Measurements from ENCODE around the gene IQCK.
A peak's percentile ranks its signal among the peaks of the same experiment; 100 is the strongest.

IQCK gene

GRCh38 chr16:19883966-19884485 is 166.0 kb downstream of the IQCK start:
- no peaks in the 10 kb centered on the region for H3K36me3 Mint-ChIP-seq (ENCODE audit: low read depth)
- H3K4me3 Mint-ChIP-seq, result peak overlapping the region; percentile 52
- no peak overlapping the region for H3K27ac Mint-ChIP-seq
- no peaks in the 10 kb centered on the region for H3K9me3 Mint-ChIP-seq
- peaks cover 26% of the 10 kb centered on the region for H3K4me1 Mint-ChIP-seq (ENCODE audit: low read depth)
- peaks cover 27% of the 10 kb centered on the region for H3K27me3 Mint-ChIP-seq

DNA sequence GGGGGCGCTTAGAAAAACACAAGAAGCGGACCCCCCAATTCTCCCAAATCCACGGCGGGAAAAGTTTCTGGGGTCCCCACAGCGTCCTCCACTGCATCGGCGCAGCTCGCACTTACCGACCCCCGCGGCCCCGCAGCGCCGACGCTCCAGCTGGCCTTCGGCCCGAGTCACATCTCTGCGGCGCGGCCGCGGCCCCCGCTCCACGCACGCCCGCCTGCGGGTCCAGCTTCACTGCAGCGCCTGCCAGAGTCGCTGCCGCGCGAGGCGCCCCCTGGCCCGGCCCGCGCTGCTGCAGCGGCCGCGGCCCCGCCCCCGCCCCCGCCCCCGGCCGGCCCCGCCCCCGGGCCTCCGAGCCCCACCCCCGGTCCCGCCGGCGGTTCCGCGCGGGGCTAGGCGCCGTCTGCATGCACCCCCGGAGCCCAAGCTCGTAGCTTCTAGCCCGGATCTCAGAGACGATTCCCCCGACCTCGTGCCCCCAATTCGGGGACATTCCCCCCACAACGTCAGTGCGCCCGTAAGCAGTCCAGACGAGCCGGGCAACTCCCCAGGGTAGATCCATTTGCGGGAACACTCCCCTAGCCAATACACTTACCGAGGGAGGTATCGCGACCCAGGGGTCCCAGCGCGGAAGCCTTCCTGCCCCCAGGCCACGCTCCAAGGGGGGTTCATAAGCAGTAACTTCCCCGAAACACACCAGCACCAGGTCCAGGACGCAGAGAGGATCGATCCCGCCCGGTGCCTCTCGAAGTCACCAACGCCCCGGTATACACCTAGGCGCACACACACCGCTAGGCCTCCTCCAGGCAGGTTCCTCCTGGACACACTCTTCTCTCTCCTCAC is 166.8 kb downstream of the IQCK start, which contains the start of gene GPRC5B:
GPRC5B (minus strand) TSS at position 238 of the 840 bp plus-strand sequence. CDS start 12,003 bp downstream, outside the sequence.
- no peaks in the 10 kb centered on the region for H3K36me3 Mint-ChIP-seq (ENCODE audit: low read depth)
- no peak within 1 kb of the TSS for H3K27ac Mint-ChIP-seq
- peaks cover 27% of the 10 kb centered on the region for H3K4me1 Mint-ChIP-seq (ENCODE audit: low read depth)
- H3K4me3 Mint-ChIP-seq, result peak within 1 kb of the TSS; percentile 77
- peaks cover 27% of the 10 kb centered on the region for H3K27me3 Mint-ChIP-seq
- no peaks in the 10 kb centered on the region for H3K9me3 Mint-ChIP-seq

GRCh38 chr16:19885451-19886072 is 167.5 kb downstream of the IQCK start:
- no peaks in the 10 kb centered on the region for H3K36me3 Mint-ChIP-seq (ENCODE audit: low read depth)
- H3K27me3 Mint-ChIP-seq, result peaks cover 27% of the 10 kb centered on the region
- H3K9me3 Mint-ChIP-seq, result no peaks in the 10 kb centered on the region
- H3K27ac Mint-ChIP-seq, result no peak overlapping the region
- peaks cover 27% of the 10 kb centered on the region for H3K4me1 Mint-ChIP-seq (ENCODE audit: low read depth)
- peak overlapping the region; percentile 77 for H3K4me3 Mint-ChIP-seq

- peaks cover 27% of the 10 kb centered on the region for H3K4me1 Mint-ChIP-seq (ENCODE audit: low read depth)
- H3K27me3 Mint-ChIP-seq, result peaks cover 27% of the 10 kb centered on the region
- H3K4me3 Mint-ChIP-seq, result peak overlapping the region; percentile 77
- no peak overlapping the region for H3K27ac Mint-ChIP-seq
- H3K9me3 Mint-ChIP-seq, result no peaks in the 10 kb centered on the region
- H3K36me3 Mint-ChIP-seq (ENCODE audit: low read depth), result no peaks in the 10 kb centered on the region
Measured at GRCh38 chr16:19886073-19886941, 168.2 kb downstream of the IQCK start.

- H3K4me3 Mint-ChIP-seq, result no peak overlapping the region
- no peak overlapping the region for H3K27ac Mint-ChIP-seq
- peaks cover 24% of the 10 kb centered on the region for H3K4me1 Mint-ChIP-seq (ENCODE audit: low read depth)
- no peaks in the 10 kb centered on the region for H3K9me3 Mint-ChIP-seq
- H3K27me3 Mint-ChIP-seq, result peaks cover 13% of the 10 kb centered on the region
- no peaks in the 10 kb centered on the region for H3K36me3 Mint-ChIP-seq (ENCODE audit: low read depth)
Measured at GRCh38 chr16:19888834-19889233, 170.8 kb downstream of the IQCK start.

- Mint-ChIP-seq H3K4me1 (ENCODE audit: low read depth) (peaks cover 14% of the 10 kb centered on the region), H3K27me3 (peaks cover 4% of the 10 kb centered on the region), H3K27ac (no peak overlapping the region), H3K36me3 (ENCODE audit: low read depth) (no peaks in the 10 kb centered on the region), H3K9me3 (no peaks in the 10 kb centered on the region), H3K4me3 (no peak overlapping the region)
Measured at GRCh38 chr16:19890901-19891300, 172.8 kb downstream of the IQCK start.

DNA sequence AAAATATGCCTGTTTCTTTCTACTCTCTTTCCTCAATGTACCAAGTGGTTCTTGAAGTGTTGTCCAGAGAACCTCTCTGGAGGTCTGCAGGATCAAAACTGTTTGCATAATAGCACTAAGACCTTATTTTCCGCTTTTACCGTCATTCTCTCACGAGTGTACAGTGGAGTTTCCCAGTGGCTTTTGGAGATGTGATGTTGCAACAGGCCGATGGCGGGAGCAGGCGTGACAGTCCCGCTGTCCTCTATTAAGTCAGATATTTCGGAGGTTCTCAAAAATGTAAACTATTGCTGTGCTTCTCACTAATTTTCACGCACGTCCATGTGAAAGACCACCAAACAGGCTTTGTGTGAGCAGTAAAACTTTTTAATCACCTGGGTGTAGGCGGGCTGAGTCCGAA is 174.8 kb downstream of the IQCK start:
- H3K27ac Mint-ChIP-seq, result no peak overlapping the region
- peaks cover 4% of the 10 kb centered on the region for H3K27me3 Mint-ChIP-seq
- peaks cover 7% of the 10 kb centered on the region for H3K4me1 Mint-ChIP-seq (ENCODE audit: low read depth)
- H3K9me3 Mint-ChIP-seq, result no peaks in the 10 kb centered on the region
- no peaks in the 10 kb centered on the region for H3K36me3 Mint-ChIP-seq (ENCODE audit: low read depth)
- H3K4me3 Mint-ChIP-seq, result no peak overlapping the region

DNA sequence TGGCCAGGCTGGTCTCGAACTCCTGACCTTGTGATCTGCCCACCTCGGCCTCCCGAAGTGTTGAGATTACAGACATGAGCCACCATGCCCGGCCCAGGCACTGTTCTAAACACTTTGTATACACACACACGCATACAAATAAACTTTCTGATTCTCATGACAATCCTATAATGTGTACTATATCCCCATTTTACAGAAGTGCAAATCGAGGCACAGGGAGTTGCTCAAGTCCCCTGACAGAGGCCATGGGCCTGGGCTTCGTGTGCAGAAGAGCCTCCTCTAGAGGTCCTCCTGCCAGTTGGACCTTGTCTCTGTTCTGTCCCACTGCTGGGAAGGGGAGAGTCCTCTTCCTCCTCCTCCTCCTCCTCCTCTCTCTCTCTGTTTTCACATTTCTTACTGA is 176.5 kb downstream of the IQCK start:
- Mint-ChIP-seq H3K36me3 (ENCODE audit: low read depth) (no peaks in the 10 kb centered on the region), H3K9me3 (no peaks in the 10 kb centered on the region), H3K4me1 (ENCODE audit: low read depth) (no peaks in the 10 kb centered on the region), H3K27ac (no peak overlapping the region), H3K27me3 (peaks cover 11% of the 10 kb centered on the region), H3K4me3 (no peak overlapping the region)

- Mint-ChIP-seq H3K27me3 (peaks cover 11% of the 10 kb centered on the region), H3K36me3 (ENCODE audit: low read depth) (no peaks in the 10 kb centered on the region), H3K9me3 (no peaks in the 10 kb centered on the region), H3K27ac (no peak overlapping the region), H3K4me3 (no peak overlapping the region), H3K4me1 (ENCODE audit: low read depth) (no peaks in the 10 kb centered on the region)
Measured at GRCh38 chr16:19896951-19897350, 178.9 kb downstream of the IQCK start.

- H3K36me3 Mint-ChIP-seq (ENCODE audit: low read depth), result no peaks in the 10 kb centered on the region
- peaks cover 11% of the 10 kb centered on the region for H3K27me3 Mint-ChIP-seq
- no peak overlapping the region for H3K27ac Mint-ChIP-seq
- no peaks in the 10 kb centered on the region for H3K9me3 Mint-ChIP-seq
- H3K4me1 Mint-ChIP-seq (ENCODE audit: low read depth), result no peaks in the 10 kb centered on the region
- H3K4me3 Mint-ChIP-seq, result no peak overlapping the region
Measured at GRCh38 chr16:19898166-19898565, 180.1 kb downstream of the IQCK start.

GRCh38 chr16:19898924-19899604 is 181.0 kb downstream of the IQCK start:
- no peak overlapping the region for H3K27ac Mint-ChIP-seq
- peaks cover 11% of the 10 kb centered on the region for H3K27me3 Mint-ChIP-seq
- H3K9me3 Mint-ChIP-seq, result no peaks in the 10 kb centered on the region
- H3K36me3 Mint-ChIP-seq (ENCODE audit: low read depth), result no peaks in the 10 kb centered on the region
- no peak overlapping the region for H3K4me3 Mint-ChIP-seq
- no peaks in the 10 kb centered on the region for H3K4me1 Mint-ChIP-seq (ENCODE audit: low read depth)

DNA sequence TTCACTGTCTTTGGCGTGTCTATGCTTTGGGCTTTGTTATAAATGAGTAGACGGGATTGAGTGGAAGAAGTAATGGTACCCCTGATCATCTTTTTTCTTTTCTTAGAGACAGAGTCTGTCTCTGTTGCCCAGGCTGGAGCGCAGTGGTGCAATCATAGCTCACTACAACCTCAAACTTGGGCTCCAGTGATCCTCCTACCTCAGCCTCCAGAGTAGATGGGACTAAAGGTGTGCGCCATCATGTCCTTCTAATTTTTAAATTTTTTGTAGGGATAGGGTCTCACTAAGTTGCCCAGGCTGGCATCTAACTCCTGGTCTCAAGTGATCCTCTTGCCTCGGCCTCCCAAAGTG is 181.5 kb downstream of the IQCK start:
- no peak overlapping the region for H3K4me3 Mint-ChIP-seq
- H3K9me3 Mint-ChIP-seq, result no peaks in the 10 kb centered on the region
- H3K36me3 Mint-ChIP-seq (ENCODE audit: low read depth), result no peaks in the 10 kb centered on the region
- H3K4me1 Mint-ChIP-seq (ENCODE audit: low read depth), result no peaks in the 10 kb centered on the region
- H3K27ac Mint-ChIP-seq, result no peak overlapping the region
- peaks cover 11% of the 10 kb centered on the region for H3K27me3 Mint-ChIP-seq

DNA sequence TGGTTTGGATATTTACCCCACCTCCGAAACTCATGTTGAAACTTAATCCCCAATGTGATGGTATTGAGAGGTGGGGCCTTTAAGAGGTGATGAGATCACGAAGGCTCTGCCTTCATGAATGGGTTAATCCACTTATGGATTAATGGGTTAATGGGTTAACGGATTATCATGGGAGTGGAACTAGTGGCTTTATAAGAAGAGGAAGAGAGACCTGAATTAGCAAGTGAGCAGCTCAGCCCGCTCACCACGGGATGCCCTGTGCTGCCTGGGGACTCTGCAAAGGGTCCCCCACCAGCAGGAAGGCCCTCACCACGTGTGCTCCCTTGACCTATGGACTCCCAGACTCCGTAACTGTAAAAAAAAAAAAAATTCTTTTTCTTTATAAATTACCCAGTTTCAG is 183.1 kb downstream of the IQCK start:
- H3K9me3 Mint-ChIP-seq, result no peaks in the 10 kb centered on the region
- H3K27ac Mint-ChIP-seq, result no peak overlapping the region
- H3K36me3 Mint-ChIP-seq (ENCODE audit: low read depth), result no peaks in the 10 kb centered on the region
- H3K4me3 Mint-ChIP-seq, result no peak overlapping the region
- no peaks in the 10 kb centered on the region for H3K4me1 Mint-ChIP-seq (ENCODE audit: low read depth)
- H3K27me3 Mint-ChIP-seq, result peaks cover 11% of the 10 kb centered on the region

- H3K4me3 Mint-ChIP-seq, result no peak overlapping the region
- peaks cover 13% of the 10 kb centered on the region for H3K27me3 Mint-ChIP-seq
- H3K4me1 Mint-ChIP-seq (ENCODE audit: low read depth), result no peaks in the 10 kb centered on the region
- no peaks in the 10 kb centered on the region for H3K9me3 Mint-ChIP-seq
- no peaks in the 10 kb centered on the region for H3K36me3 Mint-ChIP-seq (ENCODE audit: low read depth)
- H3K27ac Mint-ChIP-seq, result no peak overlapping the region
Measured at GRCh38 chr16:19907161-19907992, 189.3 kb downstream of the IQCK start.

Data from stimulated activated naive CD8-positive, alpha-beta T cell treated with anti-CD3 and anti-CD28 coated beads, Interleukin-15, Interleukin-2, amounts not matched to agents 100 ng/mL and 50 ng/mL, for 24 hours (primary cell).